GM18951 (cell line): ENCODE measurements around the gene FOXP1.

Experiments used
- POLR2A ChIP-seq: IDR thresholded peaks from 4 replicates; pipeline ENCODE4 v1.6.1; 2011; ENCODE audit warnings: mild to moderate bottlenecking; ENCODE audit not compliant: insufficient read length, insufficient read depth; ENCODE audit errors: extremely low read depth
- in situ Hi-C: fragments of 300-500 bp; cut with MboI; formaldehyde crosslinking; loops from one replicate; pipeline ENCODE4 v1.12.0; 2022; ENCODE audit warnings: low sequenced_read_pairs, mixed read lengths, inconsistent platforms; ENCODE audit not compliant: unreplicated experiment

FOXP1 gene

GRCh38 chr3:71124048-71124447 is 459.5 kb downstream of the FOXP1 start:
- TF ChIP-seq POLR2A, result no peak
- in situ Hi-C loops, result no loop called here

DNA sequence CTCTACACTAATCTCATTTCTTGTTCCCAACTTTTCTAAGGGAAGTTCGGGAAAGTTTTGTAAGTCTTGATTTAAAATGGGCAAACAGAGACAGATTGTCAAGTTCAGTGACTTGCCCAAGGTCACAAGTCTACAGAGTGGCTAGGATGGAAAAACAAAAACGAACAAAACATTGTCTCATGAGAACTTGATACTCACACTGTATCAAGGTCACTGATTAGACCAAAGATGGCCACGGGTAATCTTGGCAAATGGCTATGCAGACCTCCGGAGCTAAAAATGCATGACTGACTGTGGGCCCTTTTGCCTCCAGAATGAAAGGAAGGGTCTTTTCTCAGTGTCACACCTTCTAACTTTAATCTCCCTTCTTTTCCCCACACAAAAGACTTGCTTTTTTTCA is 460.9 kb downstream of the FOXP1 start:
- in situ Hi-C loops, result no loop called here

DNA sequence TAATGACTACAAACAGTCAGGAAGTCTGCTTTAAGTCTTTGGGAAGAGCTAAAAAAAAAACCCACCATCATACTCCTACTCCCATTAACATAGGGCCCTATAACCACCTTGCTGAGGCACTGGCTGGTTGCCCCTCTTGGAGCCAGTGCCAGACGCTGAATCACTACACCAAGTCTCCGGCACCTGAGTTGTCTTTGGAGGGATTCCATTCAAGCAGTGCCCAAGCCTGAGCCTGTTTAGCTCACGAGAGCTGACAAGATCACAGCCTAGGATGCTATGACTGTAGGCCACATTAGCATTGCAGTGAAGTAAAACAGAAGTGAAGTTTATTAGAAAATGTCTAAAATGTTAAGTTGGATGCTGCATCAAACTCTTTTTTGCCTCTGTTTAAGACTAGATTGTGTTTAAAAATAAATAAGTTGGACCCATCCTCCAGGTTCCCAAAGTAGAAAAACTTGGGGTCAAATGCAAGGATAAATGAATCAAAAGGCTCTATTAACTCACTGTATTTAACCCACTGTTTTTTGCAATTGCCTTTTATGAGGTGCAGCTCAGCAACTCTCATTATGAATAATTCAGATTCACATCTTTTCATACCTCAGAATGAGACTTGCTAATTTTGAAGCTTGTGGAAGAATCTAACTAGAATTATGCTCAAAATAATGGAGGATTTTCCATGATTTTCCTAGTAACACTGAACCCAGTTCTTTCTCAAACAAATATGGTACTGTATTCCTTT is 461.9 kb downstream of the FOXP1 start:
- in situ Hi-C loops, result no loop called here
- TF ChIP-seq POLR2A, result no peak

More for the DNA sequence above, 460.9 kb downstream of the FOXP1 start:
- no peak for TF ChIP-seq POLR2A

- in situ Hi-C loops, result no loop called here
- TF ChIP-seq POLR2A, result no peak
Measured at GRCh38 chr3:71120012-71120411, 463.5 kb downstream of the FOXP1 start.

GRCh38 chr3:71119171-71119570 is 464.4 kb downstream of the FOXP1 start:
- in situ Hi-C loops, result no loop called here
- TF ChIP-seq POLR2A, result no peak

- no peak for TF ChIP-seq POLR2A
Measured at GRCh38 chr3:71118436-71118835, 465.1 kb downstream of the FOXP1 start.

DNA sequence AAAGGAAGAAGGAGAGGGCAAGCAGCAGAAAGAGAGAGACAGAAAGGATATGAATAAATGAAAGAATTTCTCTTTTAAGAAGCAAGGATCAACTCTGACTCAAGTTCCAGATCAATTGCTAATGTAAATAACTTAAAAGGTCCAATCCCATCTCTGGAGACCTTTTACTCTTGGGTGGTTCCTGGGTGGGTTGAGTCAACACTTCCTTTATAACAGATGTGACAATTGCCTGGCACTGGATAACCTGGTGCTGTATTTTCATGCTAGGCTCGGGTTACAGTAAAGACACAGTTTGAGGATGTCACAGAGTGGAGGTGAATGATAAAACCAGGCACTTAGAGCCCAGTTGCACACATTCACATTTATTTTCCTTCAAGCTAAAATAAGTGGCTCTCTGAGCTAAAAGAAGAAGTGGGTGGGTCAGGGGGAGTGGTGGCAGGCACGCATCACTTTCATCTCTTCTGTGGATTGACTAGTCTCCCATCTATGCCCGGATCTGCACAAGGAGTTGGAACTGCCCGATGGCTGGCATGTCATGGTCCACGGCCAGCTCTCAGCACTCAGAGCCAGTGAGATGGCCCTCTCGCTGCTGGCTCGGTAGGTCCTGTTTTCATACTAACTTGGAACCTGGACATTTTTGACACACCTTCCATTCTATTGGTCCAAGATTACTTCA is 465.8 kb downstream of the FOXP1 start:
- TF ChIP-seq POLR2A, result no peak
- in situ Hi-C loops, result no loop called here

More at GRCh38 chr3:71118436-71118835, 465.1 kb downstream of the FOXP1 start:
- in situ Hi-C loops, result no loop called here

DNA sequence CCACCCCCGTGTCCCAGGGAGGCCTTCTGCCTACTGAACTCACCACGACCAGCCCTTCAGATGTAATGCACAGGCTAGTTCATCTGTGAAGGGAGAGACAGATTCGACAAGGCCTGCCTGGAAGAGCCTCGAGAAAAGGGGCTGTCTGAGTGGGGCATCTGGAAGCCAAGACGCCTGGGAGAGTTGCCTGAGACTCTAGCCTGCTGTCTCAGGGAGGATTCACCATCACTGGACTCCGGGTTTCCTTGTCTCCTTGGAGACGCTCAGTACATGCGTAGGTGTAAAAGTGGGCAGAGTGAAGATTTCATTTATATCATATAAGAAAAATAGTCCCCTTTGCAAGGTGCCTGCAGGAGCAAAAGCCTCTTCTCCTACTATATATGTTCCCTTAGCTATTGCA is 468.9 kb downstream of the FOXP1 start:
- in situ Hi-C loops, result no loop called here
- TF ChIP-seq POLR2A, result no peak

GRCh38 chr3:71112576-71112975 is 471.0 kb downstream of the FOXP1 start:
- in situ Hi-C loops, result no loop called here
- TF ChIP-seq POLR2A, result no peak

DNA sequence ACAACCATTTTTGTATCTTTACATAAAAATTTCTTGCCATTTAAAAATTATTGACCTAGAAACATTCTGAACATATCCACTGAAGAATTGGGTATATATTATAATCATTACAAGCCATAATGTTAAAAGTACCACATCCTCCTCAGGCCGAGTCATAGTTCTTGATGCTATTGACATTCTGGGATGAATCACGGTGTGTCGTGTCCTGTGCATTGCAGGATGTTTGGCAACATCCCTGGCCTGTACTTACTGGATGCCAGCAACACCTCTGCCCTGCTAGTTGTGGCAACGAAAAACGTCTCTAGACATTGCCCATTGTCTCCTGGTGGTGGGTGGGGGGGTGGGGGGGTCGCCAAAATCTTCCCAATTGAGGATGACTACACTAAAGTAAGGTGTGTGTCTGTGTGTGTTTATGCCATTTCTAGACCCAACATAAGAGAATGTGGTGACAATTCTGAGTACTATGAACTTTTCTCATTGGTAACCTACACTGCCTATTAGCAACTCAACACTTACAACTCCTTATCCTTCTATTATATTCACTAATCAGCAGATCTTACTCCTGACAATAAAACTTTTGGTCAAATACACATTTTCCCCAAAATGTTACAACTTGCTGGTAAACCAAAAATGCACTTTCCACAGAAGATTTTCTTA is 471.6 kb downstream of the FOXP1 start:
- TF ChIP-seq POLR2A, result no peak
- in situ Hi-C loops, result no loop called here

DNA sequence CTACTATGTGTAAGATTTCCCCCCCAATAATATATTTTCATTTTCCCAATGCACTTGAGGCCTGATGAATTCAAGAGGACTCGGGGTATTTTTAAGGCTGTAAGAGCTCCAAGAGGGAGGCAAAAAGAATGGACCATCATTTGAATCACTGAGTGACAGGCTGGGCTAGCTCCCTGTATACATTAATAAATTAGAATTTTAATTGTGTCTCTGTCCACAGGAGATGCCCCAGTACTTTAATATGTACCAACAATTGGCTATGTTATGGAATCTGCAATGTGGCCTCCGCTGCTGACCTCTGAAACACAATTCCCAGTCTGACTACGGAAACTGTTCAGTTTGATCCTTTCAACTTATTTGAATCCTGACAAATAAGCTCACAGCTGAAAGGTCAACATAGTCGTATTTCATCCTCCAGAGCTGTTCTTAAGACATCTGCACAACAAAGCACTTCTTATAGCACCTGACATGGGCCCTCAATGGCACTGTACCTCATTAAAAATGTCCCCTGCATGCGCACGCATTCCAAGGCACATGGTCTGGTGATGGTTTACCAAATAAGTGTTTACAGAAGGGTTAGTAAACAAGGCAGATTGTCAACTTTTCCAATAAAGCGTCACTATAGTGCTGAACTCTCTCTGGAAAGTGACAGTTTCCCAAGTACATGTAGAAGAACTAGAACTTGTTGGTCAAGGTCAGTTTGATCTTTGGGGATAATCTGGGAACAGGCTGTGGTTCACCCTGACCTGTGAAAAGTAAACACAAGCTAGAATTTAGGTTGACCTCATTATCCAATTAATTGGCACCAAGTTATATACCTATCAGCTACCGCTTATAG is 472.9 kb downstream of the FOXP1 start:
- TF ChIP-seq POLR2A, result no peak
- in situ Hi-C loops, result no loop called here

DNA sequence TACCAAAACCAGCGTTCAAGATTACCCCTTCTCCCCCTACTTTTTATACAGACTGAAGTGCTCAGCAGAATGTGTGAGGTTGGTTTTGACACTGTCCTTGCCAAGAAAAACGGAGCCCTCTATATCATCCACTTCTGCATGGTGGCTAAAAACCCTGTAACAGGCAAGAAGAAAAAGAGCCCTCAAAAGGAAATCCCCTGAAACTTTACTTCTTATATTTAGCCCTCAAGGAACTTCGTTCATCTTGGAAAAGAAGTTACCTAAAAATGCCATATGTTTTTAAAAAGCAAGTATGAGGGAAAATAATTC is 473.6 kb downstream of the FOXP1 start:
- TF ChIP-seq POLR2A, result no peak
- in situ Hi-C loops, result no loop called here
